GM10266 (cell line): ENCODE measurements around the gene DLX2.

Experiments used
- DNase-seq: peaks from one replicate; pipeline ENCODE4 v3.0.0; 2012; ENCODE audit errors: extremely low spot score
- TF ChIP-seq, protein P1 (sequence below): IDR thresholded peaks from 2 replicates; pipeline ENCODE4 v1.5.1; 2012; ENCODE audit warnings: mild to moderate bottlenecking, low read depth; ENCODE audit not compliant: control insufficient read depth, insufficient read depth; ENCODE audit errors: missing control alignments

DLX2 gene

GRCh38 chr2:172082944-172083627 lies 19.6 kb downstream of the DLX2 start:
- TF ChIP-seq, protein P1, sequence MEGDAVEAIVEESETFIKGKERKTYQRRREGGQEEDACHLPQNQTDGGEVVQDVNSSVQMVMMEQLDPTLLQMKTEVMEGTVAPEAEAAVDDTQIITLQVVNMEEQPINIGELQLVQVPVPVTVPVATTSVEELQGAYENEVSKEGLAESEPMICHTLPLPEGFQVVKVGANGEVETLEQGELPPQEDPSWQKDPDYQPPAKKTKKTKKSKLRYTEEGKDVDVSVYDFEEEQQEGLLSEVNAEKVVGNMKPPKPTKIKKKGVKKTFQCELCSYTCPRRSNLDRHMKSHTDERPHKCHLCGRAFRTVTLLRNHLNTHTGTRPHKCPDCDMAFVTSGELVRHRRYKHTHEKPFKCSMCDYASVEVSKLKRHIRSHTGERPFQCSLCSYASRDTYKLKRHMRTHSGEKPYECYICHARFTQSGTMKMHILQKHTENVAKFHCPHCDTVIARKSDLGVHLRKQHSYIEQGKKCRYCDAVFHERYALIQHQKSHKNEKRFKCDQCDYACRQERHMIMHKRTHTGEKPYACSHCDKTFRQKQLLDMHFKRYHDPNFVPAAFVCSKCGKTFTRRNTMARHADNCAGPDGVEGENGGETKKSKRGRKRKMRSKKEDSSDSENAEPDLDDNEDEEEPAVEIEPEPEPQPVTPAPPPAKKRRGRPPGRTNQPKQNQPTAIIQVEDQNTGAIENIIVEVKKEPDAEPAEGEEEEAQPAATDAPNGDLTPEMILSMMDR: no peak
- DNase-seq: peak; percentile 14

- peak; percentile 32 for DNase-seq
- TF ChIP-seq, protein P1: no peak
These were observed 20.4 kb downstream of the DLX2 start for GRCh38 chr2:172082105-172082943.

- DNase-seq: peak; percentile 18
- TF ChIP-seq, protein P1: no peak
These were observed 21.3 kb downstream of the DLX2 start for GRCh38 chr2:172081221-172082022.

DNA sequence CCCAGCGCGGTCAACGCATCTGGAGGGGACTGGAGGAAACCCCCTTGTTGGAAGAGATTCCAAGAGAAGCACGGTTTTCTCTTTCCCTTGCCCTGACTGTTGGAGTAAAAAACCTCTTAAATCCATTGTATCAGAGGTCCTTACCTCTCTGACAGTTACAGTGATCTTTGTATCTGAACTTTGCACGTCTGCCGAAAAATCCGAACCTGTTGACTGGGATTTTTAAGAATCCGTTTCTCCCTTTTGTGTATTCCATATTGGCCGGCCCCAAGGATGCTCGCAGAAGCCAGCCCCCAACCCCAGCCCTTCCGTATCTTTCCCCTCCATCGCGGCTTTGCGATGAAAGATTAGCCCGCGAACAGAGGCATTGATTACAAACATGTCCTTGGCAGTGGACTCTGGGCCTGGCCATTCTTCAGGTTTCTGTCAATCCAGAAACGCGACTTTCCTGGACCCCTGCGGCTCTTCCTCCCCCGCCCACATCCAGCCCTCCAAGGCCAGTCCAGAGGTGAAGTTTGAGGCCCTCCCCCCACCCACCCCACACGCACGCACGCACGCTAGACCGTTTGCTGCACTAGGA lies 22.0 kb downstream of the DLX2 start:
- TF ChIP-seq, protein P1: no peak
- DNase-seq: no peak

DNA sequence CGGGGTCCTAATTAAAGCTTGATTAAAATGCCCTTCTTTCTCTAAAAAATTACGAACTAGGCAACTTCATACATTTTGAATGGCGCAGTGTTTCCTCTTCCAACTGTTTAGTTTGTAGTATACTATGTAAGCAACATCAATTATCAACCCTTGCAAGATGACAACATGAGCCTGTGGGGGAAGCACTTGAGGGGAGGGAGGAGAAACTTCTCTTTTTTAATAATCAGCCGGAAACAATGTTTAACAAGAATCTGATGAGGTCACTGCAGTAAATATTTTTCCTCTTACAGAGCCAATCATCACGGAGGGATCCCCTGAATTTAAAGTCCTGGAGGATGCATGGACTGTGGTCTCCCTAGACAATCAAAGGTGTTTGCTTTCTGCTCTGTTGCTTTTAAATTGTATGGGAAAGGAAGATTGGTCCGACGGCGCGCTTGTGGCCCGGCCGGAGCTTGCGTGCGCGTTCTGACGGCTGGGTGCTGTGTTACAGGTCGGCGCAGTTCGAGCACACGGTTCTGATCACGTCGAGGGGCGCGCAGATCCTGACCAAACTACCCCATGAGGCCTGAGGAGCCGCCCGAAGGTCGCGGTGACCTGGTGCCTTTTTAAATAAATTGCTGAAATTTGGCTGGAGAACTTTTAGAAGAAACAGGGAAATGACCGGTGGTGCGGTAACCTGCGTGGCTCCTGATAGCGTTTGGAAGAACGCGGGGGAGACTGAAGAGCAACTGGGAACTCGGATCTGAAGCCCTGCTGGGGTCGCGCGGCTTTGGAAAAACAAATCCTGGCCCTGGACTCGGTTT lies 22.7 kb downstream of the DLX2 start:
- no peak for DNase-seq
- TF ChIP-seq, protein P1: no peak

DNA sequence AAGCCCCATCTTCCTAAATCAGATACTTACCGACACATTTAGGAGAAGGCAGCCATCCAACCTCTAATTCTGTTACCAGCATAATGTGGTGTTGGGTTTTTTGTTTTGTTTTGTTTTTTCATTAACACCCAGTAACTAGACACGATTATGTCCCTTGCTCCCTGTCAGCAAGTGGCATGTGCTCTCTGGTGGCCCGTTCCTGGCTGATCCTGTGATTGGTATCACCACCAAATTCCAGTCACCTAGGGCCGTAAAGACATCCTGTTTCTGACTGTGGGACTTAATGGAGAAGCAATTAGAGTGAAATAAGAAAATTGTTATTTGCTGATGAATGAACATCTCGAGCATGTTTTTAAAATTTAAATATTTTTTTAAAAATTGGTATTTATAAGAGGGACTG lies 23.3 kb downstream of the DLX2 start:
- TF ChIP-seq, protein P1: no peak
- DNase-seq: no peak
